GM11168 (cell line): Measurements from ENCODE around the gene PEX1.
"Not testable (repeated sequence)": the region's sequence is repeated elsewhere in the genome, so short reads cannot be mapped to it uniquely, and the experiment has no call there.

Source experiments
- in situ Hi-C: fragments of 300-500 bp; cut with MboI; formaldehyde crosslinking; loops from one replicate; pipeline ENCODE4 v1.12.0; 2022; ENCODE audit warnings: low sequenced_read_pairs; ENCODE audit not compliant: unreplicated experiment

PEX1 gene

DNA sequence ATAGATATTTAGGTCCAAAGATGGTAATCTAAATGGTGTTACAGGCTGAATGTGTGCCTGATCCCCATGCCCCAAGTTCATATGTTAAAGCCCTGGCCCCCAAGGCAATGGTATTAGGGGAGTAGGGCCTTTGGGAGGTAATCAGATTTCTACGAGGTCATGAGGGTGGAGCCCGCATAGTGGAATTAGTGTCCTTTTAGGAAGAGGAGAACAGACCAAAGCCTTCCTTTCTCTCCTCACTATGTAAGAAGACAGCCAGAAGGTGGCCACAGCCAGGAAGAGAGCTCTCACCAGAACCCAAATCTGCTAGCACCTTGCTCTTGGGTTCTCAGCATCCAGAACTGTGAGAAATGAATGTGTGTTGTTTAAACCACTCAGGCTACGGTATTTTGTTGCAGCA lies 65.8 kb downstream of the PEX1 start:
- in situ Hi-C loops = no loop called here

DNA sequence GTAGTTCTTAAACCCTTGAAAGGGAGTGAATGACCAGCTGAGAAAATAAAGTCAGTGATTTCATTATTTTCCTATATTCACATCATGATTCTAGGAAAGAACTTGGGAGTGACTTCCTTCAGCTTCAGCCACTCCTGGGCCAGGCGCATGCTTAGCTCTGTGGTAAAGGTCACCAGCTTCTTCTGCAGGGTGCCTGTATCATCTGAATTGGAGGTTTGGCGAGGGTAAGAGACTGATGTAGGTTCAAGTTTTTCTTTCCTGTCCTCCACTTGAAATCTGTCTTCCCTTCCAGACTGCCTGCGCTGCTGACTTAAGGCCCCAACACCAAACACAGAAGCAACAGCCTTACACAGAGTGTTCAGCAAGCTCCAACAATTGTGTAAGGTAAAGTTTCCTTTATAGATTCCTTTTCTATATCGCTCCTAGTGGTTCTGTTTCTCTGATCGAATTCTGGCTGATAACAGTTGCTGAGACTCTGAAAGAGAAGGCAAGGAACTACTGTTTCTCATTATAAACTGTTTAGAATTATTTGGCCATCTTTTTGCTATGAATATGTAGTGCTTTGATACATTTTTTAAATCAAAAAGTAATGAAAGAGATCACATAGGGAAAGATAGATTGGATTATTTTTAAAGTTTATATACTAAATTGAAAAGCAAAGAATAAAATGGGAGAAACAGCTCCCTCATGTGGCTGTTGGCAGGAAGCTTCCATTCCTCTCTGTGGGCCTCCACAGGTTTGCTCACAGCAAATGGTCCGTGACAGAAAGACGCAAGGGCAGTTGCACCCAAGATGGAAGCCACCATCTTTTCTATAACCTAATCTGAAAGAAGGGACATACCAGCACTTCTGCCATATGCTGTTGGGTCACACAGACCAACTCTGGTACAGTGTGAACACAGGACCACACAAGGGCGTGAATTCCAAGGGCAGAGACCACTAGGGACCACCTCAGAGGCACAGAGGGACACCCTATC lies 67.0 kb downstream of the PEX1 start:
- in situ Hi-C loops = no loop called here

GRCh38 chr7:92460510-92460909 lies 67.8 kb downstream of the PEX1 start:
- in situ Hi-C loops = no loop called here

DNA sequence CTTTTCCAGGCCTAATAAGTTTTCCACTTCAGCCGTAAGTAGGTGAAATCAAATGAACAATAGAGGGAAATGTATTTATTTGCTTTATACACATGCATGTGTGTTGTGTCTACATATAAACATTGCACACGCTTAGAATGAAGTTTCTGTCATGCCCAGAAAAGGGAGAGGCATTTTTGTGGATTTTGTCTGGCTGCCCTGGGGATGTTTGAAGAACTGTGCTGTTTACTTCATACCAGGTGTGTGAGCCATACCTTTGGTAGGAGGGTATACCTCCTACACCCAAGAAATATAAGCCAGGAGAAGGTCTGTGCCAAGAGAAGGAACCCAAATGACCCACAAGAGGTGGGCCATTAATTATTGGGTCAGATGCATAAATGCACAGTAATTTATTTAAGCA lies 68.2 kb downstream of the PEX1 start:
- in situ Hi-C loops = no loop called here

GRCh38 chr7:92456236-92456635 lies 72.1 kb downstream of the PEX1 start:
- in situ Hi-C loops = no loop called here

DNA sequence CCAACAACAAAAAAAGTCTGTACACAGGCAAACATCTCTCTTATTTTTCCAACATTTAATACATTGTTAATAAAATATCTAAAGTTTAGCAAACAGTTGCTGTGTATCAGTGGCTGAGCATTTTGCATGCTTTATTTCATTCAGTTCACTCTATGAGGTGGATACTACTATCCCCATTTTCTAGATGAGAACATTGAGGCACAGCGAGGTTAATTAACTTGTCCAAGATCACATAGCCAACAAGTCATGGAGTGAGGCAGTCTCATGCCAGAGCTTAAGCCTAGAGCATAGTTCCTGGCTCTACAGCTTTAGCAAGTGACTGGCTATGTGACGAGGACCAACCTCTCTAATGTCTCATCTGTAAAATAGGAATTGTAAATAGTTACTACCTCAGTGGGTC lies 76.7 kb downstream of the PEX1 start:
- in situ Hi-C loops = no loop called here

DNA sequence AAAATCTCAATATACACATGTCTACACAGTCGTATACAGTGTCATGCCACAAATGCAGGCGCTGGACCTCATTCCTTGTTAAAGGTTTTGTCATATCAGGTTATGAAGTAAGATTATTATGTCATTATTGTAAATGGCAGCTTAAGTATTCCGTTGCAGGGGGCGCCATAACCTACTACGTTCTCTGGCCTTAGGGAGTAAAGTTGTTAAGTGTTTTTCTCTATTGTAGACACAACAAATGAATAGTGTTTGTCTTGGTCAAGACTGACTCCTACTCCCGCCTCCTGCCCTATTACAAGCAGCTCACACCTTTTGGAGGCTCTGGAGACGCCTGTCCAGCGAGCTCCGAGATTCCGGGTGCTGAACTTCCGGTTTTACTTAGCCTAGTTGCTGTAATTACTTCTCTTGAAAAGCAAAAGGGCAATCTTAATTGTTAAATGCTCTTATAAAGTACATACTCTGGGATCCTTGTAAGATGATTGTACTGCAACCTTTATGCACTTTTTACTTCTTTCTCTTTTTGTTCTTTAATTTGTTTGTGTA lies 80.0 kb downstream of the PEX1 start:
- in situ Hi-C loops = no loop called here

- in situ Hi-C loops = no loop called here
Observed at GRCh38 chr7:92447345-92448204, 80.7 kb downstream of the PEX1 start, which contains the start of gene GATAD1. Gene GATAD1, plus strand, starts transcription at chr7:92447482. Its CDS starts 248 bp downstream, at chr7:92447730.

DNA sequence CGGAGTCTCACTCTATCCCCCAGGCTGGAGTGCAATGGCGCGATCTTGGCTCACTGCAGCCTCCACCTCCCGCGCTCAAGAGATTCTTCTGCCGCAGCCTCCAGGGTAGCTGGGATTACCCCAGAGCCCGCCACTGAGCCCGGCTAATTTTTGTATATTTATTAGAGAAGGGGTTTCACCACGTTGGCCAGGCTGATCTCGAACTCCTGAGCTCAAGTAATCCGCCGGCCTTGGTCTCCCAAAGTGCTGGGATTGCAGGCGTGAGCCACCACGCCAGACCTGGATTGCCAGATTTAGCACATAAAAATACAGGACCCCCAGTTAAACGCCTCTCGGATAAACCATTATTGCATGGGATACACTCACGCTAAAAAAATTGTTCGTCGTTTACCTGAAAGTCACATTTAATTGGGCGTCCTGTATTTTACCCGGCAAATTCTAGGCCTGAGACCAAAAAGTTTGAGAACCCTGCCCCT lies 81.4 kb downstream of the PEX1 start:
- in situ Hi-C loops = no loop called here

GRCh38 chr7:92442720-92443119 lies 85.6 kb downstream of the PEX1 start:
- in situ Hi-C loops = not testable (repeated sequence)

DNA sequence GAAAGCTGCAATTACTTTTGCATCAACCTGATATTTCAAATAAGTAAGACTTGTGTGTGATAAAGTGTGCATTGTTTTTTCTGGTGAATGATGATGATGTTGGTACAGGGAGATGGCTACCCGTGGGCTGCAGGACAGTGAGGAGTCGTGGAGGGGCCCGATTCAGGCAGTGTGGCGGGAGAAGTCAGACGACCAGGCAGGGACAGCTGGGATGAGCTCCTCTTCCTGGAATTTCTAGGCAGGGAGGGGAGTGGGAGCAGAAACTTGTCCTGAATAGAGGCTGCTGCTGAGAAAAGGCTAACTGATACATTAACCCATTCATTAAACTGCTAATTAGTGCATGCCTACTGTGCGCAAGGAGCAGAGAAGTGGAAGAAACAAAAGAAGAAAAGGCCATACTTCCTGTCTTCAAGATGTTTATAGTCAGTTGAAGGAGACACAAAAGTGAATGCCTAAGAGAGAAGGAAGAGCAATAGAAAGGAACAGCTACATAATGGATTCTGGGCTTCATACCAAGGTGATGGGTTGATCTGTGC lies 90.3 kb downstream of the PEX1 start:
- in situ Hi-C loops = no loop called here
